Loucy (cell line): Measurements from ENCODE around the gene RAB8B.
A peak's percentile ranks its signal among the peaks of the same experiment; 100 is the strongest.

Experiments
- H2AFZ ChIP-seq: fragments of 200-600 bp; sonication (generic); 2 replicates; pipeline ENCODE4 v1.6.0; 2016; ENCODE audit warnings: antibody characterized with exemption, mild to moderate bottlenecking, low read length, moderate library complexity
- H3F3A ChIP-seq: fragments of 200-600 bp; 2 replicates; pipeline ENCODE4 v1.6.0; 2016; ENCODE audit warnings: antibody characterized with exemption, low read depth, mild to moderate bottlenecking
- H3K27me3 ChIP-seq: fragments of 200-600 bp; sonication (generic); 2 replicates; pipeline ENCODE4 v1.6.1; 2014; ENCODE audit warnings: low read length, mild to moderate bottlenecking; ENCODE audit not compliant: insufficient read depth, poor library complexity, severe bottlenecking
- H3K36me3 ChIP-seq: fragments of 200-600 bp; sonication (generic); 2 replicates; pipeline ENCODE4 v1.6.1; 2016; ENCODE audit warnings: low read length; ENCODE audit not compliant: insufficient read depth
- H3K4me1 ChIP-seq: fragments of 200-600 bp; sonication (generic); 2 replicates; pipeline ENCODE4 v1.5.1; 2014; ENCODE audit warnings: low read length, mild to moderate bottlenecking; ENCODE audit not compliant: insufficient read depth, poor library complexity, severe bottlenecking
- H3K4me2 ChIP-seq: fragments of 200-600 bp; sonication (generic); 2 replicates; pipeline ENCODE4 v1.6.0; 2014; ENCODE audit warnings: antibody characterized with exemption, low read length, low read depth, mild to moderate bottlenecking; ENCODE audit not compliant: poor library complexity, severe bottlenecking
- H3K4me3 ChIP-seq: fragments of 200-600 bp; sonication (generic); 2 replicates; pipeline ENCODE4 v1.5.1; 2014; ENCODE audit warnings: low read length, mild to moderate bottlenecking, mixed read lengths; ENCODE audit not compliant: poor library complexity, severe bottlenecking
- H3K79me2 ChIP-seq: fragments of 200-600 bp; sonication (generic); 2 replicates; pipeline ENCODE4 v1.6.1; 2014; ENCODE audit warnings: low read length; ENCODE audit not compliant: insufficient read depth
- H3K9ac ChIP-seq: fragments of 200-600 bp; sonication (generic); 2 replicates; pipeline ENCODE4 v1.6.0; 2014; ENCODE audit warnings: mild to moderate bottlenecking, low read depth, low read length, moderate library complexity; ENCODE audit not compliant: poor library complexity, severe bottlenecking
- H3K9me2 ChIP-seq: fragments of 200-600 bp; sonication (generic); replicated peaks from 2 replicates; pipeline ENCODE4 v1.6.1; 2016; ENCODE audit warnings: low read depth, low read length, mixed read lengths
- H3K9me3 ChIP-seq: fragments of 200-600 bp; sonication (generic); 2 replicates; pipeline ENCODE4 v1.6.1; 2014; ENCODE audit warnings: mild to moderate bottlenecking, antibody characterized with exemption, low read length, low read depth; ENCODE audit not compliant: insufficient read depth
- H4K20me1 ChIP-seq: fragments of 200-600 bp; sonication (generic); 2 replicates; pipeline ENCODE4 v1.6.0; 2014; ENCODE audit warnings: antibody characterized with exemption, low read length, mild to moderate bottlenecking; ENCODE audit not compliant: insufficient read depth, poor library complexity, severe bottlenecking
- CTCF ChIP-seq: fragments of 200-600 bp; sonication (generic); conservative IDR thresholded peaks from 2 replicates; pipeline ENCODE4 v1.5.1; 2014; ENCODE audit warnings: mild to moderate bottlenecking, antibody characterized with exemption, low read length
- EZH2phosphoT487 ChIP-seq: fragments of 200-600 bp; IDR thresholded peaks from 2 replicates; pipeline ENCODE4 v1.6.1; 2018; ENCODE audit warnings: antibody characterized with exemption, mild to moderate bottlenecking, moderate library complexity, borderline replicate concordance

Gene RAB8B

GRCh38 chr15:63186065-63186464 lies 3.3 kb upstream of the RAB8B start:
- no peaks in the 10 kb centered on the region for H3K9me3 ChIP-seq
- peaks cover 6% of the 10 kb centered on the region for H4K20me1 ChIP-seq
- H3F3A ChIP-seq, result no peaks in the 10 kb centered on the region
- H3K9ac ChIP-seq, result no peak overlapping the region
- H3K79me2 ChIP-seq, result peaks cover 17% of the 10 kb centered on the region
- no peaks in the 10 kb centered on the region for H3K36me3 ChIP-seq
- no peaks in the 10 kb centered on the region for H3K27me3 ChIP-seq
- H3K9me2 ChIP-seq, result no peaks in the 10 kb centered on the region
- TF ChIP-seq EZH2phosphoT487 (no peak), CTCF (no peak)
- H2AFZ ChIP-seq, result no peak overlapping the region
- H3K4me2 ChIP-seq, result no peak overlapping the region
- no peak overlapping the region for H3K4me3 ChIP-seq
- peaks cover 13% of the 10 kb centered on the region for H3K4me1 ChIP-seq

GRCh38 chr15:63187589-63188226 lies 1.7 kb upstream of the RAB8B start:
- Histone ChIP-seq H4K20me1 (peaks cover 9% of the 10 kb centered on the region), H3K4me1 (peaks cover 27% of the 10 kb centered on the region), H3K4me3 (no peak overlapping the region), H3K79me2 (peaks cover 27% of the 10 kb centered on the region), H3K9ac (no peak overlapping the region), H3K36me3 (no peaks in the 10 kb centered on the region), H3K4me2 (no peak overlapping the region), H3F3A (peaks cover 9% of the 10 kb centered on the region), H3K9me3 (no peaks in the 10 kb centered on the region), H3K27me3 (no peaks in the 10 kb centered on the region), H2AFZ (no peak overlapping the region), H3K9me2 (no peaks in the 10 kb centered on the region)
- no peak for TF ChIP-seq CTCF
- TF ChIP-seq EZH2phosphoT487, result no peak

- no peak for TF ChIP-seq CTCF
- no peak for TF ChIP-seq EZH2phosphoT487
- no peaks in the 10 kb centered on the region for H3K9me2 ChIP-seq
- H4K20me1 ChIP-seq, result peaks cover 9% of the 10 kb centered on the region
- H3K4me1 ChIP-seq, result peaks cover 34% of the 10 kb centered on the region
- H3K79me2 ChIP-seq, result peaks cover 34% of the 10 kb centered on the region
- H2AFZ ChIP-seq, result peak overlapping the region; percentile 77
- H3K4me2 ChIP-seq, result peak overlapping the region; percentile 62
- H3K9me3 ChIP-seq, result no peaks in the 10 kb centered on the region
- H3F3A ChIP-seq, result peaks cover 9% of the 10 kb centered on the region
- H3K36me3 ChIP-seq, result no peaks in the 10 kb centered on the region
- no peaks in the 10 kb centered on the region for H3K27me3 ChIP-seq
- H3K9ac ChIP-seq, result peak overlapping the region; percentile 59
- peak overlapping the region; percentile 88 for H3K4me3 ChIP-seq
Observed at GRCh38 chr15:63188247-63188925, 1.0 kb upstream of the RAB8B start.
